GM21825 (cell line): ENCODE data around the gene RAVER2.
A peak's percentile ranks its signal among the peaks of the same experiment; 100 is the strongest.

Source experiments
- ATAC-seq: cut with Tn5 transposase; IDR thresholded peaks from one replicate; pipeline ENCODE4 v1.9.1; 2021; ENCODE audit warnings: mild to moderate bottlenecking, moderate library complexity; ENCODE audit not compliant: unreplicated experiment

Gene RAVER2

GRCh38 chr1:64845831-64846425, 101.1 kb downstream of the RAVER2 start:
- no peak for ATAC-seq

GRCh38 chr1:64846573-64847430, 101.9 kb downstream of the RAVER2 start:
- no peak for ATAC-seq

- no peak for ATAC-seq
These were observed 102.8 kb downstream of the RAVER2 start for GRCh38 chr1:64847666-64848065.

- ATAC-seq = no peak
These were observed 103.3 kb downstream of the RAVER2 start for GRCh38 chr1:64848136-64848535.

GRCh38 chr1:64848803-64849202, 103.9 kb downstream of the RAVER2 start:
- ATAC-seq = no peak

GRCh38 chr1:64849942-64850341, 105.1 kb downstream of the RAVER2 start:
- ATAC-seq = no peak

- no peak for ATAC-seq
These were observed 106.0 kb downstream of the RAVER2 start for GRCh38 chr1:64850846-64851245.

GRCh38 chr1:64851664-64852063, 106.8 kb downstream of the RAVER2 start:
- no peak for ATAC-seq

GRCh38 chr1:64854674-64855073, 109.8 kb downstream of the RAVER2 start:
- no peak for ATAC-seq

GRCh38 chr1:64855557-64855956, 110.7 kb downstream of the RAVER2 start:
- ATAC-seq = no peak

- no peak for ATAC-seq
These were observed 111.7 kb downstream of the RAVER2 start for GRCh38 chr1:64856553-64856952.

- no peak for ATAC-seq
These were observed 112.5 kb downstream of the RAVER2 start for GRCh38 chr1:64857347-64857746.

- no peak for ATAC-seq
These were observed 116.7 kb downstream of the RAVER2 start for GRCh38 chr1:64861611-64862010.

GRCh38 chr1:64864018-64864940, 119.4 kb downstream of the RAVER2 start:
- ATAC-seq = peak; percentile 100

GRCh38 chr1:64865105-64865757, 120.4 kb downstream of the RAVER2 start:
- no peak for ATAC-seq

GRCh38 chr1:64866689-64867088, 121.8 kb downstream of the RAVER2 start:
- no peak for ATAC-seq

GRCh38 chr1:64867266-64867665, 122.4 kb downstream of the RAVER2 start:
- no peak for ATAC-seq

GRCh38 chr1:64871256-64871655, 126.4 kb downstream of the RAVER2 start:
- no peak for ATAC-seq

- no peak for ATAC-seq
These were observed 127.2 kb downstream of the RAVER2 start for GRCh38 chr1:64872067-64872466.

GRCh38 chr1:64873576-64873975, 128.7 kb downstream of the RAVER2 start:
- no peak for ATAC-seq

GRCh38 chr1:64874666-64875065, 129.8 kb downstream of the RAVER2 start:
- no peak for ATAC-seq
